Sigmoid colon (tissue), 7 donors: Measurements from ENCODE around the gene AUTS2. TPM values are rescaled to one million over a fixed set of nuclear protein-coding genes. Genes with fewer than 3 reads are reported as not detected.

Experiments
- DNase-seq: peaks from one replicate; pipeline ENCODE4 v3.0.0-alpha.2; 2019
- H3K27ac ChIP-seq, 4 donors: fragments of 200-600 bp; sonication (generic); one replicate each; pipeline ENCODE4 v1.5.1; 2016 to 2019; ENCODE audit warnings: mild to moderate bottlenecking in 1 of 4
- H3K27me3 ChIP-seq, 3 donors: fragments of 200-600 bp; sonication (generic); one replicate each; pipeline ENCODE4 v1.5.1; 2019; ENCODE audit warnings: mild to moderate bottlenecking in 1 of 3
- H3K36me3 ChIP-seq, 4 donors: fragments of 200-600 bp; sonication (generic); one replicate each; pipeline ENCODE4 v1.5.1; 2016 to 2019
- H3K4me1 ChIP-seq, 4 donors: fragments of 200-600 bp; sonication (generic); one replicate each; pipeline ENCODE4 v1.5.1; 2017 to 2019
- H3K4me3 ChIP-seq, 4 donors: fragments of 200-600 bp; sonication (generic); one replicate each; pipeline ENCODE4 v1.5.1; 2017 to 2019; ENCODE audit warnings: mild to moderate bottlenecking in 2 of 4, moderate library complexity in 1 of 4
- H3K9me3 ChIP-seq, 4 donors: fragments of 200-600 bp in 3 of 4; sonication (generic) in 3 of 4; one replicate each; pipeline versions ENCODE4 v1.5.1 to v1.6.1; 2013 to 2019
- EP300 ChIP-seq, 4 donors: sonication (generic); formaldehyde crosslinking; IDR thresholded peaks; one replicate each; pipeline ENCODE4 v1.6.1; 2017; ENCODE audit warnings: antibody characterized with exemption in 4 of 4
- POLR2A ChIP-seq, 2 donors: fragments of 450-650 bp; IDR thresholded peaks; one replicate each; pipeline ENCODE4 v1.6.1; 2016; ENCODE audit warnings: antibody characterized with exemption in 2 of 2, mild to moderate bottlenecking in 2 of 2, moderate library complexity in 2 of 2
- POLR2AphosphoS5 ChIP-seq, 4 donors: sonication (generic); formaldehyde crosslinking; IDR thresholded peaks; one replicate each; pipeline ENCODE4 v1.6.1; 2017; ENCODE audit warnings: antibody characterized with exemption in 4 of 4
- WGBS, 2 donors: extraction: QIAGEN DNeasy Blood & Tissue Kit; methylation state at CpG; one replicate each; pipeline ENCODE4 v1.1.7; 2013; 5-methylcytosine and 5-hydroxymethylcytosine counted together
- intact Hi-C: fragments of 100-400 bp; cut with DNase I; formaldehyde crosslinking; loops from one replicate; pipeline ENCODE4 v1.15.1; 2023
- polyA plus RNA-seq, 3 donors: library from polyadenylated mRNA; stranded (reverse); fragments of 200-250 nt; gene quantifications; one replicate each; pipeline ENCODE4 v1.2.3, GENCODE V29; 2013
- total RNA-seq, 4 donors: library from RNA; depleted of rRNA; stranded (reverse); fragments of >200 nt; gene quantifications; one replicate each; pipeline ENCODE4 v1.1.0, GENCODE V29; 2016
- TF ChIP-seq, protein P1 (sequence below), 4 experiments: fragments of 450-650 bp in 3 of 4; fragments of 200-600 bp in 1 of 4; IDR thresholded peaks; one replicate each; pipeline ENCODE4 v1.5.1; 2016 to 2019; ENCODE audit warnings: antibody characterized with exemption in 4 of 4, mild to moderate bottlenecking in 3 of 4, moderate library complexity in 2 of 4
- donor health status: healthy with polysubstance abuse.
- donor health status: Bipolar disorder and iron deficiency.
- donor health status: healthy.

The AUTS2 gene
- total and polyA plus RNA-seq, 7 donors = 3.6 to 55.7 (median 25.5) TPM

GRCh38 chr7:70700055-70700940, 1102.0 kb downstream of the AUTS2 start:
- 64 to 69% methylated on average over 11 of the region's 11 CpGs for WGBS, 2 donors
- DNase-seq = no peak
- no peak overlapping the region for H3K4me3 ChIP-seq
- H3K27ac ChIP-seq = no peak overlapping the region
- H3K27me3 ChIP-seq = peaks cover 0 to 6% (median 0%) of the 10 kb centered on the region in 3 donors
- no peak for TF ChIP-seq POLR2AphosphoS5 (IDR thresholded peaks at IDR 0.05)
- TF ChIP-seq, protein P1, sequence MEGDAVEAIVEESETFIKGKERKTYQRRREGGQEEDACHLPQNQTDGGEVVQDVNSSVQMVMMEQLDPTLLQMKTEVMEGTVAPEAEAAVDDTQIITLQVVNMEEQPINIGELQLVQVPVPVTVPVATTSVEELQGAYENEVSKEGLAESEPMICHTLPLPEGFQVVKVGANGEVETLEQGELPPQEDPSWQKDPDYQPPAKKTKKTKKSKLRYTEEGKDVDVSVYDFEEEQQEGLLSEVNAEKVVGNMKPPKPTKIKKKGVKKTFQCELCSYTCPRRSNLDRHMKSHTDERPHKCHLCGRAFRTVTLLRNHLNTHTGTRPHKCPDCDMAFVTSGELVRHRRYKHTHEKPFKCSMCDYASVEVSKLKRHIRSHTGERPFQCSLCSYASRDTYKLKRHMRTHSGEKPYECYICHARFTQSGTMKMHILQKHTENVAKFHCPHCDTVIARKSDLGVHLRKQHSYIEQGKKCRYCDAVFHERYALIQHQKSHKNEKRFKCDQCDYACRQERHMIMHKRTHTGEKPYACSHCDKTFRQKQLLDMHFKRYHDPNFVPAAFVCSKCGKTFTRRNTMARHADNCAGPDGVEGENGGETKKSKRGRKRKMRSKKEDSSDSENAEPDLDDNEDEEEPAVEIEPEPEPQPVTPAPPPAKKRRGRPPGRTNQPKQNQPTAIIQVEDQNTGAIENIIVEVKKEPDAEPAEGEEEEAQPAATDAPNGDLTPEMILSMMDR (IDR thresholded peaks at IDR 0.05) = no peak
- TF ChIP-seq POLR2A (IDR thresholded peaks at IDR 0.05) = no peak
- no peak for TF ChIP-seq EP300 (IDR thresholded peaks at IDR 0.05)
- peaks cover 0 to 12% (median 5%) of the 10 kb centered on the region in 4 donors for H3K4me1 ChIP-seq
- H3K36me3 ChIP-seq = no peaks in the 10 kb centered on the region
- intact Hi-C loops = no loop called here
- no peaks in the 10 kb centered on the region for H3K9me3 ChIP-seq

GRCh38 chr7:70700941-70701425, 1102.7 kb downstream of the AUTS2 start:
- no peak for TF ChIP-seq POLR2AphosphoS5 (IDR thresholded peaks at IDR 0.05)
- TF ChIP-seq POLR2A (IDR thresholded peaks at IDR 0.05) = no peak
- TF ChIP-seq, protein P1 (IDR thresholded peaks at IDR 0.05) = no peak
- TF ChIP-seq EP300 (IDR thresholded peaks at IDR 0.05) = no peak
- Histone ChIP-seq H3K4me3 (no peak overlapping the region), H3K36me3 (no peaks in the 10 kb centered on the region), H3K27ac (no peak overlapping the region), H3K4me1 (peaks cover 0 to 7% (median 2%) of the 10 kb centered on the region in 4 donors), H3K27me3 (no peaks in the 10 kb centered on the region), H3K9me3 (no peaks in the 10 kb centered on the region)
- 59 to 76% methylated on average over 6 of the region's 6 CpGs for WGBS, 2 donors
- no peak for DNase-seq
- intact Hi-C loops = no loop called here

DNA sequence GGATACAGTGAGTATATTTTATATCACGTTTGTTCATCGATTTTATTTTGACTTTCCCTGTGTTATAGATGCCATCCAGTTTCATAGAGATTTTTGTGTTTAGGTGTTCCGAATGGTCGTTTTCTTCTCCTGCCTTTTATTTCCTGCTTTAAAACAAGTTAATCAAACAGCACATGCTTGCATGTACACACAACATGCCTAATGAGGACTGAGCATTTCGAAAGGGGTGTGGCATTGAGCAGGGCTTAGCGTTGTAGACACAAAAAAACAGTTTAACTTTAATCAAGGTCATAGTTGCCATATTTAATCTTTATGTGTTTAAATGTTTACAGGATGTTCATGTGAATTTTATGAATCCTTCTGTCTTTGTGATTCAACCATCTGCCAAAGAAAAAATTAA, 1103.2 kb downstream of the AUTS2 start:
- H3K27ac ChIP-seq = no peak overlapping the region
- no peaks in the 10 kb centered on the region for H3K27me3 ChIP-seq
- H3K4me3 ChIP-seq = no peak overlapping the region
- H3K9me3 ChIP-seq = no peaks in the 10 kb centered on the region
- WGBS, 2 donors = 39 to 75% methylated on average over 6 of the region's 6 CpGs
- H3K4me1 ChIP-seq = peaks cover 0 to 7% (median 0%) of the 10 kb centered on the region in 4 donors
- intact Hi-C loops = no loop called here
- no peak for TF ChIP-seq POLR2AphosphoS5 (IDR thresholded peaks at IDR 0.05)
- TF ChIP-seq, protein P1 (IDR thresholded peaks at IDR 0.05) = no peak
- TF ChIP-seq EP300 (IDR thresholded peaks at IDR 0.05) = no peak
- TF ChIP-seq POLR2A (IDR thresholded peaks at IDR 0.05) = no peak
- DNase-seq = no peak
- H3K36me3 ChIP-seq = no peaks in the 10 kb centered on the region

DNA sequence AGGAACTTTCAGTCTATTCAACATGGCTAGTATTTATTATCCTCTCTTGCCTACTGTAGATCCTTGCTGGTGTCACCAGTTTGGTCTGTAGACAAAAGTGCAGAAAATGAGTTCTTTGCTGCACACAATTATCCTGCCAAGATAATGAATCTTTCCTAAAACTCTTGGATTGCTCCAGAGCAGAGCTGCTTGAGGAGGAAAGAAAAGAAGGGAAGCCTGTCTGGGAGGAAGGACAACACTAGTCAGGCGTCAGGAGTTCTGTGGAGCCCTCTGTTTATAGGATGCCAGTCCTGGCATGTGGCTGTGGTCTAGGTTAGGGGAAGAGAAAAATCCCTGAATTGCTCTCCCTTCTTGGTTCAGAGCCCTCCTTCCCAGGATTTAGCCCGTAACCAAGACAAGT, 1103.7 kb downstream of the AUTS2 start:
- WGBS, 2 donors = 86 to 93% methylated on average over 2 of the region's 2 CpGs
- no peaks in the 10 kb centered on the region for H3K36me3 ChIP-seq
- TF ChIP-seq POLR2A (IDR thresholded peaks at IDR 0.05) = no peak
- TF ChIP-seq, protein P1 (IDR thresholded peaks at IDR 0.05) = no peak
- no peaks in the 10 kb centered on the region for H3K27me3 ChIP-seq
- no peak for DNase-seq
- H3K4me3 ChIP-seq = no peak overlapping the region
- intact Hi-C loops = no loop called here
- H3K9me3 ChIP-seq = no peaks in the 10 kb centered on the region
- peaks cover 0 to 7% (median 0%) of the 10 kb centered on the region in 4 donors for H3K4me1 ChIP-seq
- H3K27ac ChIP-seq = no peak overlapping the region
